HL-60/S4 treated with phorbol 12-myristate 13-acetate at 8.2 ng/mL for 4 days and 3 days (cell line): ENCODE results near the gene CORIN.
"Not testable (repeated sequence)": the region's sequence is repeated elsewhere in the genome, so short reads cannot be mapped to it uniquely, and the experiment has no call there.

Source experiments
- in situ Hi-C: fragments of 300-500 bp; cut with MboI; formaldehyde crosslinking; loops from 2 replicates; pipeline ENCODE4 v1.15.0; 2022; ENCODE audit warnings: low sequenced_read_pairs

The CORIN gene

GRCh38 chr4:47698837-47699236 is 139.0 kb downstream of the CORIN start:
- in situ Hi-C loops = no loop called here

- in situ Hi-C loops = no loop called here
Measured at GRCh38 chr4:47696823-47697222, 141.0 kb downstream of the CORIN start.

GRCh38 chr4:47695260-47695659 is 142.6 kb downstream of the CORIN start:
- in situ Hi-C loops = no loop called here

GRCh38 chr4:47694322-47694721 is 143.5 kb downstream of the CORIN start:
- in situ Hi-C loops = no loop called here

GRCh38 chr4:47692691-47693090 is 145.2 kb downstream of the CORIN start:
- in situ Hi-C loops = no loop called here

- in situ Hi-C loops = not testable (repeated sequence)
Measured at GRCh38 chr4:47691757-47692383, 146.0 kb downstream of the CORIN start.

GRCh38 chr4:47690611-47691010 is 147.3 kb downstream of the CORIN start:
- in situ Hi-C loops = no loop called here

- in situ Hi-C loops = no loop called here
Measured at GRCh38 chr4:47686294-47686872, 151.5 kb downstream of the CORIN start.

- in situ Hi-C loops = no loop called here
Measured at GRCh38 chr4:47675806-47676205, 162.1 kb downstream of the CORIN start.

- in situ Hi-C loops = no loop called here
Measured at GRCh38 chr4:47674144-47674543, 163.7 kb downstream of the CORIN start.

- in situ Hi-C loops = no loop called here
Measured at GRCh38 chr4:47672696-47673095, 165.2 kb downstream of the CORIN start.

- in situ Hi-C loops = no loop called here
Measured at GRCh38 chr4:47669946-47670345, 167.9 kb downstream of the CORIN start.

GRCh38 chr4:47668810-47669408 is 169.0 kb downstream of the CORIN start:
- in situ Hi-C loops = no loop called here

- in situ Hi-C loops = no loop called here
Measured at GRCh38 chr4:47668256-47668655, 169.6 kb downstream of the CORIN start.

- in situ Hi-C loops = no loop called here
Measured at GRCh38 chr4:47667552-47667951, 170.3 kb downstream of the CORIN start.

- in situ Hi-C loops = no loop called here
Measured at GRCh38 chr4:47664051-47664826, 173.6 kb downstream of the CORIN start.

- in situ Hi-C loops = no loop called here
Measured at GRCh38 chr4:47662975-47663374, 174.9 kb downstream of the CORIN start.

- in situ Hi-C loops = no loop called here
Measured at GRCh38 chr4:47661741-47662140, 176.1 kb downstream of the CORIN start.

- in situ Hi-C loops = no loop called here
Measured at GRCh38 chr4:47659342-47659741, 178.5 kb downstream of the CORIN start.

- in situ Hi-C loops = no loop called here
Measured at GRCh38 chr4:47654972-47655693, 182.7 kb downstream of the CORIN start.

- in situ Hi-C loops = no loop called here
Measured at GRCh38 chr4:47652092-47652491, 185.8 kb downstream of the CORIN start.
